ENCODE measurements around the gene ALOX5.

ALOX5 gene

GRCh38 chr10:45444022-45444421, 70.0 kb downstream of the ALOX5 start:
- DNase-seq, result no peak

GRCh38 chr10:45444976-45445898, 71.2 kb downstream of the ALOX5 start:
- DNase-seq, result no peak

GRCh38 chr10:45446858-45447257, 72.8 kb downstream of the ALOX5 start:
- DNase-seq, result no peak

GRCh38 chr10:45447416-45447815, 73.4 kb downstream of the ALOX5 start:
- DNase-seq, result no peak

GRCh38 chr10:45450866-45451265, 76.8 kb downstream of the ALOX5 start:
- no peak for DNase-seq

GRCh38 chr10:45451407-45451806, 77.4 kb downstream of the ALOX5 start:
- no peak for DNase-seq

GRCh38 chr10:45452268-45452667, 78.3 kb downstream of the ALOX5 start:
- no peak for DNase-seq

DNA sequence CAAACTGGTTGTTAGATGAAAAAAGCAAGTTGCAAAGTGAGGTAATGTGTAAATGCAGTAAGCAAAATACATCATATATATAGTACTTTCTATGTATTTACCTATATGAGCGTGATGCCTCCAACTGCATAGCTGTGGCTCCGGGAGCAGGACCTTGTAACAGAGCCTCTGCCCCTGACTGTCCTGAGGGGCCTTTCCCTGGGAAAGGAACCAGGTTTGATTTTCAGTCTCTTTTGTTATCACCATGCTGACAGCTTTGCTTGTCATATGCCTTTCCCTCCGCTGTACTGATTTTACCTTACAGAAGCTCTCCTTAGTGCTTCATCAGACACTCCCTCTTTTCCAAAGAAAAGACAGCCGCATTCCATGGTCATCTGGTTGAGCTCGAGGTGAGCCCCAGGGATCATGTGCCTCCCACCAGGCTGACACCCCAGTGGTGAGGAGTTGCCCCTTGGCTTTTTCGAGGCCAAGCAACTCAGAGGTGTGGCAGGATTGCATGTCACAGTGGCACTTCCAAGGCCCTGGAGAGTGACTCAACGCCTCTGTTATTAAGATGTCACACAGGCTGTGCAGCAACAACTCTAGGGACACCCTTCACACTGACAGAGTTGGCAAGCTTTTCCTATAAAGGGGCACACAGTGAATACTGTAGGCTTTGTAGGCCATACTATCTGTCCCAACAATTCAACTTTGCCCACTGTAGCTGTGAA, 78.9 kb downstream of the ALOX5 start:
- DNase-seq, result no peak

DNA sequence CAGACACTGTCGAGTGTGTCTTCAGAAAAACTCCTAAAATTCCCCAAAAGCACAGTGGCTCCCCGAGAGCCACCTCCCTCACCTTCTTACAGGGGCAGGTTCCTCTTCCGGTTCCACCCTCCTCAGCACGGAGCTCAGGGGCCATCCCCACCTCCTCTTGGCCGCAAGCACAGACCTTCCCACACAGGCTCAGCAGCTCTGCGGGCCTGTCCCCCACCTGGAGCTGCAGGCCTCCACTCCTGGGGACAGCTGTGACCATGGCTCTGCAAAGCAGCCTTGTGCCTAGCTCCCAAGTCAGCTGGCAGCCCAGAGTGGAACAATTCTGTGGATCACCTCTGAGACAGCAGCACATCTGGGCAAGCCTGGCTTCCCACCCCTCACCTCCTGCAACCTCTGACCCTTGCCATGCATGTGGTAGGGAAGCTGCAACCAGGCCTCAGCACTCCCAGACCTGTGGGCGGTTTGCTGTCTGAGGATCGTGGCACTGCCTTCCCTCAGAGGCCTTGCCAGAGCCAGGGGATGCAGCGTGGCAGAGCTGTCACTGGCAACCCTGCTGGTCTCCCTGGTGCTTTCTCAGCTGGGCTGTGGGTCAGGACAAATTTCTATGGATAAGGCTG, 79.7 kb downstream of the ALOX5 start:
- DNase-seq, result no peak

GRCh38 chr10:45454262-45454661, 80.2 kb downstream of the ALOX5 start:
- no peak for DNase-seq

DNA sequence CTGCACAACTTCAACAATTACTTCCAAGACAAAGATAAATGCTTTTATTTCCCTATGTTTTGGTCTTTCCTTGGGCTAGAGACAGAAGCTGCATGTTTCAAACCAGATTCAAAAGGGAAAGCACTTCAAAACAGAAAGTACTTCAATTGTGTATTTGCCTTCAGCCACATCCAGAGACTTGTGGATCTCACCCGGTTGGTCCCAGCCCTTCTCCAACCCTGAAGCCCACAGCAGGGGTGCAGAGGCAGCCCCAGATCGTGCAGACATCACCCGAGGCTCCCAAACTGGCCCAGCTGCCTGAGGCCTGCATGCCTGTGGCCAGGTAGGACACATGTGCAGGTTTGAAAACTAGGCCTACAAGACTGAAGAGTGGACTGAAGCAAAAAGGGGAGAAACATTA, 80.8 kb downstream of the ALOX5 start:
- DNase-seq, result no peak

- no peak for DNase-seq
Observed at GRCh38 chr10:45456233-45456632, 82.2 kb downstream of the ALOX5 start.

GRCh38 chr10:45456822-45457221, 82.8 kb downstream of the ALOX5 start:
- no peak for DNase-seq

DNA sequence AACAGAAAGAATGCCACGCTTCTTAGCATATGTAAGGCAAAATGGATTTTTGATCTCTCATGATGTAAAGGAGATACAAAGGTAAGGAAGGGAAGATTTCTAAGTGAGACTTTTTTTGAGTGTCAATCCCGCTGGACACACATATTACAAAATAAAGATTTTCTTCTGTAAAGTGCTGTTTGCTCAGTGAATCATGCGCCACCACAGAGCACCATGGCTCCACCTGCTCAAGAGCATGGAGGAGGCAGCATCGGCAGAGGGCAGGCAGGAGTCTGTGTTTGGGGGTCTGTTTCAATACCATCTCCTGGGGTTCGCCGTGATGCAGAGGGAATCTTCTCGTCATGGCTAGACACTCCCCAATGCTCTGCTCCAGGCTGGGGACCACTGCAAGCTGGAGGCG, 83.5 kb downstream of the ALOX5 start:
- DNase-seq, result no peak

GRCh38 chr10:45460235-45460878, 86.3 kb downstream of the ALOX5 start:
- no peak for DNase-seq

- no peak for DNase-seq
Observed at GRCh38 chr10:45461034-45461433, 87.0 kb downstream of the ALOX5 start.

GRCh38 chr10:45463244-45464116, 89.5 kb downstream of the ALOX5 start:
- no peak for DNase-seq

DNA sequence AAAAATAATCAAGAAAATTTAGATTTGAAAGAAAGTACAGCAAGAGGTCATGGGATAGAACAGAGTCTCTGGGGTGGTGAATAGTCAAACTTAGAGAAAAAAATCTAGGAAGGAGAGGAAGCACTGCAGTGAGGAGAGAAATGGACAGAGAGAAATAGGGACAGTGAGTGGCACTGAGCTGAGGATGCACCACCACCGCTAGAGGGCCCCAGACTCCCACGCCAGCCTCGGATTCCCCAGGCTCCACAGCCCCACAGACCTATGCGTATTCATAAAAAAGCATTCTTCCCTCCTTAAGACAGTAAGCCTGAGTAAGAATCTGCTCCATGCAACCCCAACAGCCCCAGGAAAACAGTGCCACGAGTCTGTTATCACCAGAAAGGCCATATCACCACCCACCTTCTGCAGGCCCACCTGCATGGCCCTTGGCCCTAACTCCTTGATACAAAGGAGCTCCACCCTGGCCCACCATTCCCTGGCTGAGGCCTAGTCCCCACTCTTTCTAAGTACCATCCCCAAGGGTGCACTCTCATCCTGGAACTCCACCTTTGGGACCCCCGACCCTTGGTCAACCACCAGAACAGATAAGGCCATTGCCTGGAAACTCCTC, 91.0 kb downstream of the ALOX5 start:
- DNase-seq, result peak; percentile 72

- DNase-seq, result no peak
Observed at GRCh38 chr10:45466784-45467183, 92.8 kb downstream of the ALOX5 start.

- no peak for DNase-seq
Observed at GRCh38 chr10:45468079-45468478, 94.1 kb downstream of the ALOX5 start.

DNA sequence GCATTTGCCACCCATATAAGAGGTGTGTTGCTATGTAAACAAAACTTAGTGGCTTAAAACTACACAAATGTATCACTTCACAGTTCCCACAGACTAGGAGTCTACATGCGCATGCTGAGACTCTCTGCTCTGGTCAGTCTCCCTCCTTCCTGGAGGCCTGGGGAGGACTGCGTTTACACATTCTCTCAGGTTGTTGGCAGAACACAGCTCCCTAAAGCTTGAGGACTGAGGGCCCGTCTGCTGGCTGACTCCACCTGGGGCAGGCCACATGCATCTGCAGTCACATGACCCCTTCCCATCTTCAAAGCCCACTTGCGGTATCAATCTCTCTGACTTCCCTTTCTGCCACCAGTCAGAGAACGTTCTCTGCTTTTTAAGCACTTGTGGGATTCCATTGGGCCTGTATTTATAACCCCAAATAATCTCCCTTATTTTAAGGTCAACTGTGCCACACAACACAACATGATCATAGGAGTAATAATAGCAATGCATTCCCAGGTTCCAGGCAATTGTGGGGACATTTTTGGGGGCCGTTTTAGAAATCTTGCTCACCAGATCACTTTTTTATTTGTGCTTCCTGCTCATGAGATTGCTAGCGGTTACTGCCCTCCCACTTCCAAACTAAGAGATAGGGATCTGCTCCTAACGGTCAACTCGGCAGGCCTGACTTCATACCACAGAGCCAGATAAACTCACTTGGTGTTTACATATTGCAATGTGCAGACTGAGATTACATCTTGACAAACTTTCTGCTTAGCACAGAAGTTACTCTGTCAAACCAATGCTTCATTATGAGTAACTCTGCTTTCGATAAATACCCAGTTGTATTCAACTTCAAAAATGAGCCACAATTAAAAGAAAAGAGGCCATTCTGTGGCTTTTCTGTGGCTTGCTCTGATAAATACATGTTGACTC, 96.3 kb downstream of the ALOX5 start:
- DNase-seq, result peak; percentile 47

Data from stimulated activated CD4-positive, alpha-beta T cell treated with anti-CD3 and anti-CD28 coated beads, Interleukin-1b, Interleukin-23, amount 100 ng/mL, for 48 hours (primary cell).